22Rv1 (cell line): ENCODE results near the gene AHCYL2.
A peak's percentile ranks its signal among the peaks of the same experiment; 100 is the strongest.

Experiments
- CTCF ChIP-seq: fragments of 450-650 bp; IDR thresholded peaks from 2 replicates; pipeline ENCODE4 v1.5.1; 2017; ENCODE audit warnings: mild to moderate bottlenecking
- ZFX ChIP-seq: fragments of 450-650 bp; IDR thresholded peaks from 2 replicates; pipeline ENCODE4 v1.6.1; 2017; ENCODE audit warnings: antibody characterized with exemption, borderline replicate concordance

- TF ChIP-seq CTCF (peak; percentile 75), ZFX (no peak)
These were observed 152.2 kb downstream of the AHCYL2 start for GRCh38 chr7:129376778-129377700.
